Ascending aorta (tissue), 2 donors: ENCODE data around the gene POU2F3. TPM values are rescaled to one million over a fixed set of nuclear protein-coding genes. Genes with fewer than 3 reads are reported as not detected.

Experiments
- DNase-seq, 2 donors: peaks; one replicate each; pipeline ENCODE4 v3.0.0-alpha.2; 2019; ENCODE audit warnings: low spot score in 2 of 2
- H3K27ac ChIP-seq, 2 donors: fragments of 200-600 bp; sonication (generic); one replicate each; pipeline ENCODE4 v1.5.1; 2016 to 2017; ENCODE audit warnings: mild to moderate bottlenecking in 1 of 2
- H3K27me3 ChIP-seq: fragments of 200-600 bp; sonication (generic); one replicate; pipeline ENCODE4 v1.5.1; 2017
- H3K36me3 ChIP-seq, 2 donors: fragments of 200-600 bp; sonication (generic); one replicate each; pipeline ENCODE4 v1.5.1; 2016
- H3K4me1 ChIP-seq, 2 donors: fragments of 200-600 bp; sonication (generic); one replicate each; pipeline ENCODE4 v1.5.1; 2016 to 2017; ENCODE audit warnings: mild to moderate bottlenecking in 1 of 2
- H3K4me3 ChIP-seq, 2 donors: fragments of 200-600 bp; sonication (generic); one replicate each; pipeline ENCODE4 v1.5.1; 2016 to 2017; ENCODE audit warnings: mild to moderate bottlenecking in 1 of 2
- H3K9me3 ChIP-seq, 2 donors: fragments of 200-600 bp; sonication (generic); one replicate each; pipeline ENCODE4 v1.5.1; 2016
- CTCF ChIP-seq, 3 experiments: fragments of 200-600 bp in 2 of 3; fragments of 450-650 bp in 1 of 3; sonication (generic) in 2 of 3; IDR thresholded peaks; one replicate each; pipeline ENCODE4 v1.5.1; 2016 to 2019; ENCODE audit warnings: antibody characterized with exemption in 3 of 3, mild to moderate bottlenecking in 1 of 3, moderate library complexity in 1 of 3
- intact Hi-C: fragments of 100-400 bp; cut with DNase I; formaldehyde crosslinking; loops from one replicate; pipeline ENCODE4 v1.15.1; 2023
- total RNA-seq: library from RNA; depleted of rRNA; stranded (reverse); fragments of >200 nt; gene quantifications from one replicate; pipeline ENCODE4 v1.1.0, GENCODE V29; 2016

The POU2F3 gene
- total RNA-seq, 1 donor from 2014 or later = not detected

DNA sequence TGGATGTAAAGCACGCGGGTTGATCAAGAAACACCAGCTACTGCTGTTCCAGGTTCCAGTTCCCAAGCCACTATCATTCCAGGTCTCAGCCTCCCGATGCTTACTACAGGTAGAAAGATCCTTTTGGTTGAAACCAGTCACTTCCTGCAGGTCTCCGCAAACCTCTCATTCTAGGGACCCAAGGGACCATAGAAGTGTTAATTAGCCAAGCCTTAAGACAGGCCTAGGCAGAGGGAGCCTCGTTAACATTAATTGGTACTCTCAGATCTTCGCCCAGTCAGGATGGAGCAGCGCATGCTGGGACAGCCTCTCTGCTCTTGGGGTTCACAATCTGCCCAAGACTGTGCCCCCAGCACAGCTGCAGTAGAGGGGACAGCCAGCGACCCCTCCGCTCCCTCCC, 40.3 kb upstream of the POU2F3 start:
- no peaks in the 10 kb centered on the region for H3K36me3 ChIP-seq
- H3K4me1 ChIP-seq = no peaks in the 10 kb centered on the region
- H3K27me3 ChIP-seq = no peaks in the 10 kb centered on the region
- no peak overlapping the region for H3K27ac ChIP-seq
- H3K4me3 ChIP-seq = no peak overlapping the region
- intact Hi-C loops = no loop called here
- no peaks in the 10 kb centered on the region for H3K9me3 ChIP-seq
- DNase-seq = no peak
- TF ChIP-seq CTCF (IDR thresholded peaks at IDR 0.05) = no peak

- Histone ChIP-seq H3K27ac (no peak overlapping the region), H3K4me3 (no peak overlapping the region), H3K4me1 (no peaks in the 10 kb centered on the region), H3K36me3 (no peaks in the 10 kb centered on the region), H3K27me3 (no peaks in the 10 kb centered on the region), H3K9me3 (no peaks in the 10 kb centered on the region)
- intact Hi-C loops = no loop called here
- DNase-seq = no peak
- no peak for TF ChIP-seq CTCF (IDR thresholded peaks at IDR 0.05)
These were observed 39.3 kb upstream of the POU2F3 start for GRCh38 chr11:120200677-120201076.

DNA sequence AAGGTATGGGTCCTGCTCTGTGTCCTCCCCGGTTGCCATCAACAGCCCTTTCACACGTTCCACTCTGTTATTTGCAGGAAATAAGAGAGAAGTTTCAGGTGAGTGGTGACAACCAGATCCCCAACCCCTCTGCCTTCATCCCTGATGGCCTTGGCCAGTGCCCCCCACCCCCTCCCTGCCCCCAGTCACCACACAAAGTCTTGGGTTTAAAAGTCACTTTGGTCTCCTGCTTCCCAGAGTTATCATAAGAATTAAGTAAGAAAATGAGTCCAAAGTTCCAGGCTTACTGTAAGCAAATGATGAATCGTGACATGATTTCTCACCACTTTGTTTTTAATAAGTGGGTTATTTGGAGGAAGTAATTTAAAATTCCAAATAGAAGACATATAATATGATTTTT, 38.3 kb upstream of the POU2F3 start:
- intact Hi-C loops = no loop called here
- Histone ChIP-seq H3K9me3 (no peaks in the 10 kb centered on the region), H3K27ac (no peak overlapping the region), H3K4me3 (no peak overlapping the region), H3K27me3 (no peaks in the 10 kb centered on the region), H3K4me1 (no peaks in the 10 kb centered on the region), H3K36me3 (no peaks in the 10 kb centered on the region)
- no peak for TF ChIP-seq CTCF (IDR thresholded peaks at IDR 0.05)
- no peak for DNase-seq

DNA sequence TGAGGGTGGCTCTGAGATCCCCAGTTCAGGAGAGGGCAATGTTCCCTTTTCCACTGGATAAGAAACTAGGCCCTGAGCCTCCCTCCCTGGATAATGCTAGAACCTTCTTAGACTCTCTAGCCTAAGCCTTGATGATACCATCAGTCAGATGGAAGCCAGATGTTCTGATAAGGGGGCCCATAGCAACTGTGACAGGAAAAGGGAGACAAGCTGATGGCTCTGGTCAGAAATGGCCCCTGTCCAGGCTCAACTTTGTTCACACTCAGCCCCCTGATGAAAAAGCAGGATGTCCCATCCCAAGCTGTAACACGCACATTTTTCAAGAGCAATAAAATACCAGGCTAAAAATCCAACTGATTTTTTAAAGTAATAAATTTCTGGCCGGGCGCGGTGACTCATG, 36.3 kb upstream of the POU2F3 start:
- H3K9me3 ChIP-seq = no peaks in the 10 kb centered on the region
- intact Hi-C loops = no loop called here
- H3K36me3 ChIP-seq = no peaks in the 10 kb centered on the region
- no peak for TF ChIP-seq CTCF (IDR thresholded peaks at IDR 0.05)
- no peak for DNase-seq
- H3K4me1 ChIP-seq = no peaks in the 10 kb centered on the region
- H3K4me3 ChIP-seq = no peak overlapping the region
- H3K27ac ChIP-seq = no peak overlapping the region
- no peaks in the 10 kb centered on the region for H3K27me3 ChIP-seq

DNA sequence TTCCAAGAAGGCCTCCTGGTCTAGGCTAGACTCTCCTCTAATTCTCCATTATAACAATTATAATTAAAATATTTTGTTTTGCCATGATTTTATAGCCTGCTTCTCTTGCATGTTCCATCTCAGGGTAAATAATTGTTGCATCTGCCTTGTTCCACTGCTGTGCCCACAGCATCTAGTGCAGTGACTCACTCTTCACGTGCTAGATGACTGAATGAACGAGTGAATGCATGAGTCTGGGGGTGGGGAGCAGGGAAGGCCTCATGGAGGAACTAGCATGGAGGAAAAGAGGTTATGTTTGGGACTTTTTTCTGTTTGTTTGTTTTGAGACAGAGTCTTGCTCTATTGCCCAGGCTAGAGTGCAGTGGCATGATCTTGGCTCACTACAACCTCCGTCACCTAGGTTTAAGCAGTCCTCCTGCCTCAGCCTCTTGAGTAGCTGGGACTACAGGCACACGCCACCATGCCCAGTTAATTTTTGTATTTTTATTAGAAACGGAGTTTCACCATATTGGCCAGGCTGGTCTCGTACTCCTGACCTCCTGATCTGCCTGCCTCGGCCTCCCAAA, 34.3 kb upstream of the POU2F3 start:
- Histone ChIP-seq H3K4me3 (no peak overlapping the region), H3K36me3 (no peaks in the 10 kb centered on the region), H3K4me1 (peaks cover 0 to 6% of the 10 kb centered on the region in 2 donors), H3K27me3 (no peaks in the 10 kb centered on the region), H3K27ac (no peak overlapping the region), H3K9me3 (no peaks in the 10 kb centered on the region)
- intact Hi-C loops = no loop called here
- TF ChIP-seq CTCF (IDR thresholded peaks at IDR 0.05) = no peak
- no peak for DNase-seq

GRCh38 chr11:120207512-120207911, 32.4 kb upstream of the POU2F3 start:
- H3K27ac ChIP-seq = peak overlapping the region in 1 of 2 donors; percentile 35
- intact Hi-C loops = no loop called here

More at GRCh38 chr11:120207512-120207911, 32.4 kb upstream of the POU2F3 start:
- H3K4me3 ChIP-seq = no peak overlapping the region
- H3K27me3 ChIP-seq = no peaks in the 10 kb centered on the region
- no peak for DNase-seq
- no peaks in the 10 kb centered on the region for H3K9me3 ChIP-seq
- H3K36me3 ChIP-seq = no peaks in the 10 kb centered on the region
- peaks cover 0 to 6% of the 10 kb centered on the region in 2 donors for H3K4me1 ChIP-seq
- TF ChIP-seq CTCF (IDR thresholded peaks at IDR 0.05) = no peak
